NCI-H510A treated with DMSO at 0.1 percent for 48 hours (cell line): Measurements from ENCODE around the gene LRRTM4.
A peak's percentile ranks its signal among the peaks of the same experiment; 100 is the strongest.

ENCODE experiments used
- DNase-seq: peaks from one replicate; lab custom pipeline; 2025; lab: John Stamatoyannopoulos, UW

The LRRTM4 gene

GRCh38 chr2:77521931-77522470 lies at the start of gene LRRTM4:
TSS of gene LRRTM4 (minus strand) at chr2:77522376.
- peak; percentile 24 for DNase-seq

DNA sequence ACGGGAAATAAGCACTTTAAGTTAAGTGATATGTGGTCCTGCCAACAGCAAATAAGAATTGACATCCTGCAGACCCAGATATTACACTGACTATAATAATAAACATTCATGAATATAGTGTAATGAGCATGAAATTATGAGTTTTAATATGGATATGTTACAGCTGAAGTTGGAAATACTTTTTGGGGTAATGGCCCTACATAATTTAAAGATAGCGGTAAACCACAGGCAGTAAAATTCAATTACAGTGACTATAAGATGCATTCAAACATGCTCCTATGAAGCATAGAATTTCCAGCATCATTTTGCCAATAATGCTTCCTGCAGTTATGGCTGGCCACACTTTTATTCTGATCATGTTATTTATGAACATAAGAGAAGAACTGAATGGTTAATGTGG lies 49.4 kb upstream of the LRRTM4 start:
- DNase-seq = no peak

- DNase-seq = no peak
Observed at GRCh38 chr2:77567723-77568122, 45.5 kb upstream of the LRRTM4 start.

- peak; percentile 9 for DNase-seq
Observed at GRCh38 chr2:77566582-77566981, 44.4 kb upstream of the LRRTM4 start.

DNA sequence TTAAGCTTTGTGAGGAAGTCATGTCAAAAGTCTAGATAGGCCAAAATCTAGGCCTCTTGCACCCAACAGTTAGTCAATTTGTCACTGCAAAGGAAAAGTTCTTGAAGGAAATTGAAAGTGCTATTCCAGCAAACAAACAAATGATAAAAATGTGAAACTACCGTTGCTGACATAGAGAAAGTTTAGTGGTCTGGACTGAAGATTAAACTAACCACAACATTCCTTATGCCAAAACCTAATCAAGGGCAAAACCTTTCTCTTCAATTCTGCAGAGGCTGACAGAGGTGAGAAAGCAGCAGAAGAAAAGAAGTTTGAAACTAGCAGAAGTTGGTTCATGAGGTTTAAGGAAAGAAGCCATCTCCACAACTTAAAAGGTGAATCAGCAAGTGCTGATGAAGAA lies 44.0 kb upstream of the LRRTM4 start:
- no peak for DNase-seq

DNA sequence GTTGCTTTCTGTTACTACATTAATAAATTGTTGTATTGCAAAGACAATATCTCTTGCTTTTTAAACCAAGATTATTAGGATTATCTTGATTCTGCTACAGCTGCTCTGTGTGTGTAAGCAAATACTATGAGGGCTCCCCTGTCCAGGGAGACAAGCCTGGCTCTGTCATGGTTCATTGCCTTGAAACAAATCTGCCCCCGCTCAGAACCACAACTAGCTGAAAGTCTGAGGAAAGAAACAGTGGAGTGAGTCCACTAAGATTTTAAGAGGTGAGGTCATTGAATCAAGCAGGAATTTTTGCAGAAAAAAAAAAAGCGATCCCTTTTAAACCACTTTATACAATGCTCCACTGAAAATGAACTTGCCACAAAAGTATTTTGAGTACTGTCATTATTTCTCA lies 30.8 kb upstream of the LRRTM4 start:
- peak; percentile 47 for DNase-seq

DNA sequence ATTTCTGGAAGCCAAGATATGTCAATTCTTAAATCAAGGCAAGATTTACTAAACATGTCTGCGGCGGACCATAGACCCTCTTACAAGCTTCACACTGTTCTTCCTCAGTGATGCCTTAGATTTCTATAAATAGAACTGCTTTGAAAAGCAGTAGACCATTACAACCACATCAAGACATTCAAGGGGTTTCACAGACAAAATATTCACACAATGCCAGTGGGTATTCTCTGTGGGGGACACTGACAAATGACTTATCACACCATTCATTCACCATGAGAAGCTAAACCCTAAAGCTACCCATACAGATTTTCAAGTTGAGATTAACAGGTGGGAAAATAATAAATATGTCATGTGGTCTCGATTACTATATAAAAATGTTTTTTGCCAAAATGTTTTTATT lies 15.9 kb upstream of the LRRTM4 start:
- no peak for DNase-seq

DNA sequence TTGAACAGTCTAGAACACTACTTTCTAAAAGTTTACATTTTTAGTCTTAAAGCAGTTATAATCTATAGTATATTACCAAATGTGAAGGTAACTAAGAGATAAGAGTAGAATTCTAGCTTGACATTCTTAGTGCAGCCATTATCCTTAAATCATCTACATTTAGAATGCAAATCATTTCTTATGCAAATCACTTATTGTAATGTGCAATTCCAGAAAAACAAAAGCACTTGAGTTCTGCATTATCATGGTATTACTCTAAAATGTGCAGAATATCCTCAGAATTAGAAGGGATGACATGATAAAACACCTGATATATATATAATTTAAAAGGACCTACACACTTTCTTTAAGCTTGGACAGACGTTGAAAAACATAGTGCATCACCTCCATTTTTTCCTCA lies 712 bp upstream of the LRRTM4 start:
- DNase-seq = no peak

DNA sequence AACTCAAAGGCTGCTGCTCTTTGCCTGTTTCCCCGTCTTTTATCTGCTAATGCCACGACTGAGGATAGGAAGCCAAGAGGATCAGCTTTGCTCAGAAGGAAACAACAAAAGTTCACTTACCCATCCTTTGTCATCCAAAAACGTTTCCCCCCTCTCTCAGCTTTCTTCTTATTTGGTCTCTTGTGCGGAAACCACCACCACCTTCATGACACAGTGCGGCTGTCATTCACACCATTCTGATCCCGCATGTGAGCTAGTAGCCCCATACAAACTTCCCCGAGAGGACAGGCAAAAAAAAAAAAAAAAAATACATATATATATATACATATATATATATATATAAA lies 656 bp downstream of the LRRTM4 start:
- no peak for DNase-seq

DNA sequence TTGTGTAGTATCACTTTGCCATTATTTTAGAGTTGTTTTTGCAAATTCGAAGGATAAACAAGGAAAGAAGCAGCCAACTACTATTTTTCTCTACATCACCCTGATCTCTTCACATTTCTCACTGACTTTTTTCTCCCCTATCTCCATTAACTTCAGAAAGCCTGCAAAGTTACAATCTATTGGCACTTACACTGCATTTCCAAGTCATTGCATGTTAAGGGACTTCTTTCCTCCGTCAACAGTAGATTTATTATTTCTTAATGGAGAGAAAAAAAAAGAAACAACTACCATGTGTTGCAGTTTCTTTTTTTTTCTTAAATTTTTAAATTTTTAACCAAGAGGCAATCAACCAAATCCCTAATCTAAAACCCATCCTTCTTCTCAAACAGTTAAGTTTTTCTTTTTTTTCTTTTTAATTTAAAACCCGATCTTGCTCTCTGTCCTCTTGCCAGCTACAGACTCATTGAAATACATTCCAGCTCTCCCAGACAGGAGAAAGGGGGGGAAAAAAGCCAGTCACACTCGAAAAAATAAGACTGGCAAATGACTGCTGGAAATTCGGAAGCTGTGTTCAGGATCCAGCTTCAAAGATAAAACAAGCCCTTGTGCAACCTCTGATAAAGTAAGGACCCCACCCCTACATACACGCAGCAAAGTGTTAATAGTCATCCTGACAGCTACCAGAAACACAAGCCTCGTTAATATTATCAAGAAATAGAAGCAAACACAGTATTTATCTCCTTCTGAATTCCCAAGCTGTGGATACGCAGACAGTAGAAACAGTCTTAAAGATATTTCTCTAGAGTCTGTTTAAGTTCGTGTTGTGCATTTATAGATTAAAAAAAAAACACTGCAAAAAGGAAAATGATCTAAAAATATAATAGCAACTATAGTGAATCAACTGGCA lies 1.3 kb downstream of the LRRTM4 start:
- DNase-seq = no peak

GRCh38 chr2:77519888-77520506 lies 2.2 kb downstream of the LRRTM4 start:
- no peak for DNase-seq

DNA sequence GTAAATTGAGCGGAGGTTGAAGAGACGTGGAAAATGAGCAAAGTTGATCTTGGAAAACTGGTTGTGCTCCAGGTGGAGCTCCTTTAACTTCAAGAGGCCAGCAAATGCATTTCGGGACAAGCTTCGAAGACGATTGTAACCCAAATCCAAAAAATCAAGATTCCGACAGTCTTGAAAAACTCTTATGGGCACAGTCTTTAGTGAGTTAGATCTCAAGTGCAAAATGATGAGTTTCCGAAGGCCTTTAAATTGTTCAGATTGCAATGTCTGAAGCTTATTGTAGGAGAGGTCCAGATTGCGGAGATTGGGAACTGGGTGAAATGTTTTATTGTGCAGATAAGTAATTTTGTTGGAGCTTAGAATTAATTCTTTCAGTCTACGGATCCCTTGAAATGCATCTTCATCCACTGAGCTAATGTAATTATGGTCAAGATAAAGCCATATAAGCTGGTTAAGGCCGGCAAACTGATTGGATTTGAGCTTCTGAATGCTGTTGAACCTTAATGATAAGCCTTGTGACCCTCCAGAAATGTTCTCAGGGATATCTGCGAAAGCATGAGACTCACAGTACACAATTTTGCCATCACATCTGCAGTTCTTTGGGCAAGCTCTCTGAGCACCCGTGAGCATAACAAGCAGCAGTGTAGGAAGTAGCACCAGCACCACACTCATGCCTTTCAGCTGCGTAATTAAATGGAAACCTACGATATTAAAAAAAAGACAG lies 2.9 kb downstream of the LRRTM4 start:
- DNase-seq = no peak

- DNase-seq = no peak
Observed at GRCh38 chr2:77518311-77518710, 3.9 kb downstream of the LRRTM4 start.

- no peak for DNase-seq
Observed at GRCh38 chr2:77513191-77513590, 9.0 kb downstream of the LRRTM4 start.

- no peak for DNase-seq
Observed at GRCh38 chr2:77512507-77512906, 9.7 kb downstream of the LRRTM4 start.

DNA sequence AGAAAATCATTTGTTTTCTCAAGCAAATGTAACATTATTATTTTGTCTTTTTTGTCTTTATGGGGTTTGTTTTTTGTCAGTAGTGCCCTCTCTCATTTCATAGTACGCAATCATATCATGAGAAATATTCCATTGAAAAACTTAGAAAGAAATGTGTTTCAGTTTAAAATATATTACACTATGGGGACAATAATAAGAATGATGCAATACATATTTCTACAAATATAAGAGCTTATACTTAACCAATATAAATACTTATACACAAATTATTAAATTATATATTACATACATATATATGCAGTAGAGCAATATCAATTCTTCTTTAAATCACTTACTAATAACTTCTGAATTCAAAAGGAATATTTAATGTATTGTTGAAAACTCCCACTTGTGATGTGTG lies 13.7 kb downstream of the LRRTM4 start:
- no peak for DNase-seq

DNA sequence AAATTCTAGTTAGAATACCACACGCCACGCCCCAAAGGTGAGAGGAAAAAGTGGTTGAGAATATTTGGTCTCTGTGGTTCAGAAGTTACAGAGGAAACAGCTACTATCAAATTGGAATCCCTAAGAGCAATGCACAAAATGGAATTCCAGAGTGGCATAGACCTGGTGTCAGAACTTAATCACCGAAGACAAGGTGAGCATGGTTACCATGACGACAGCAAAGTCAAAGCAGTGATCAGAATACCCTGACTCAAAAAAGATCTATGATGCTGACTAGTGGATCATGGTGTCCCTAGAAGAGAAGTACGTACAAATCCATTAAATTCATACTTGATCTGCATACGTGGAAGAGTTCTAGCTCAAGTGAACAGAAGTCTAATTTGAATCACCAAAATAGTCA lies 14.5 kb downstream of the LRRTM4 start:
- no peak for DNase-seq

DNA sequence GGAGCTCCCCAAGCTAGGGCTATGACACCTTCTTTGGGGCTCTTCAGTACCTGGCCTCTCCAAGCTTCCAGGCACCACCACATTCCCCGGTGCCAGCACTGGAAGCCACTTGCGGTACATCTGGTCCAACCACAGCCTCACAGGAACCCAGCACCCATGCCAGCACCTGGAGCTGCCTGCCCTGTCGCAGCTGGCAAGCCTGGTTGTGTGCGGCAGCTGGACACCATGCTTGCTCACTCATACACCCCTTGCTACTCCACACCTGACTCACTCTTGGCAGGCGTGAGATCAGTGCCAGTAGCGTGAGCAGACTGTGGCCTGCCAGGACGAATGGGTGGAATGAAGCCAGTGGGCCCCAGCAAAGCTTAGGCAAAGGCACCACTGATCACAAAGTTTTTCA lies 34.0 kb downstream of the LRRTM4 start:
- no peak for DNase-seq

- DNase-seq = no peak
Observed at GRCh38 chr2:77487074-77487803, 34.9 kb downstream of the LRRTM4 start.

GRCh38 chr2:77484026-77484425 lies 38.1 kb downstream of the LRRTM4 start:
- peak; percentile 3 for DNase-seq

DNA sequence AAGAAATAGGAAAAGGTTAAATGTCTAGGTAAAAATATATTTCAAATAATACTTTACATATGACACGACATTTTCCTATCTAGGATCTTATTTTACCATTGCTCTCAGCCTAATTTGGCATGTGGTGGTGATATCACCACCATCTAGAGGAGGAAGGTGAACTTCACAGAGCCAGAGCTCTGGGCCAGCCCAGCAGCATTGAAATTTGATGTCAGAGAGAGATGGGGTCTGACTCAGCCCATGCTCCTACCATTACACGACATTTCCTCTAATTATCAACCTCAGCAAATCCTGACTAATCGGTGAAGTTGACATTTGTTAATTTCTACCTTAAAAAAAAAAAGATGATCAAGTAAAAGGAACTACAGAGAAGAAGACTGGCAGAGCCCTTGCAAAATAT lies 42.3 kb downstream of the LRRTM4 start:
- DNase-seq = no peak

- DNase-seq = no peak
Observed at GRCh38 chr2:77479395-77479794, 42.8 kb downstream of the LRRTM4 start.
